ENCODE measurements around the gene PER3.

PER3 gene

GRCh38 chr1:7839526-7839925, 55.4 kb downstream of the PER3 start:
- DNase-seq, result no peak

GRCh38 chr1:7842517-7842916, 58.4 kb downstream of the PER3 start:
- DNase-seq, result no peak

- no peak for DNase-seq
Measured at GRCh38 chr1:7845761-7846160, 61.7 kb downstream of the PER3 start.

GRCh38 chr1:7846656-7847055, 62.6 kb downstream of the PER3 start:
- DNase-seq, result no peak

GRCh38 chr1:7847599-7847998, 63.5 kb downstream of the PER3 start:
- no peak for DNase-seq

- no peak for DNase-seq
Measured at GRCh38 chr1:7850786-7851185, 66.7 kb downstream of the PER3 start.

- no peak for DNase-seq
Measured at GRCh38 chr1:7852804-7853683, 69.0 kb downstream of the PER3 start, which contains the start of gene UTS2. Gene UTS2, minus strand, starts transcription at chr1:7853065. Its CDS starts 62 bp downstream, at chr1:7853003.

- no peak for DNase-seq
Measured at GRCh38 chr1:7853684-7854026, 69.6 kb downstream of the PER3 start.

GRCh38 chr1:7856345-7856744, 72.3 kb downstream of the PER3 start:
- DNase-seq, result peak; percentile 60 to 87 (median 77)

GRCh38 chr1:7857000-7857399, 72.9 kb downstream of the PER3 start:
- DNase-seq, result no peak

- no peak for DNase-seq
Measured at GRCh38 chr1:7857985-7858384, 73.9 kb downstream of the PER3 start.

GRCh38 chr1:7859406-7859805, 75.3 kb downstream of the PER3 start:
- no peak for DNase-seq

- peak in 3 of 4 experiments; percentile 8 to 18 (median 17) for DNase-seq
Measured at GRCh38 chr1:7860130-7860529, 76.0 kb downstream of the PER3 start.

GRCh38 chr1:7861452-7861851, 77.4 kb downstream of the PER3 start:
- no peak for DNase-seq

GRCh38 chr1:7862211-7863060, 78.3 kb downstream of the PER3 start:
- DNase-seq, result no peak

GRCh38 chr1:7863756-7864328, 79.8 kb downstream of the PER3 start:
- DNase-seq, result no peak

GRCh38 chr1:7865978-7866377, 81.9 kb downstream of the PER3 start:
- DNase-seq, result no peak

GRCh38 chr1:7868070-7868780, 84.1 kb downstream of the PER3 start:
- DNase-seq, result no peak

GRCh38 chr1:7869136-7869920, 85.2 kb downstream of the PER3 start:
- no peak for DNase-seq

GRCh38 chr1:7871136-7871535, 87.0 kb downstream of the PER3 start:
- no peak for DNase-seq
